Activated CD8-positive, alpha-beta memory T cell treated with anti-CD3 and anti-CD28 coated beads, Interleukin-2, amount 50 U/mL, for 24 hours (primary cell): ENCODE data around the gene CYLD.
A peak's percentile ranks its signal among the peaks of the same experiment; 100 is the strongest.

ENCODE experiments used
- DNase-seq: peaks from one replicate; pipeline ENCODE4 v3.0.0-alpha.2; 2020; ENCODE audit errors: extremely low read depth

CYLD gene

GRCh38 chr16:50778284-50779163, 36.6 kb downstream of the CYLD start:
- no peak for DNase-seq

- no peak for DNase-seq
These were observed 39.2 kb downstream of the CYLD start for GRCh38 chr16:50781043-50781442.

GRCh38 chr16:50781518-50781917, 39.6 kb downstream of the CYLD start:
- DNase-seq, result no peak

- no peak for DNase-seq
These were observed 47.9 kb downstream of the CYLD start for GRCh38 chr16:50789757-50790156.

GRCh38 chr16:50791522-50791921, 49.6 kb downstream of the CYLD start:
- DNase-seq, result no peak

GRCh38 chr16:50796829-50797228, 54.9 kb downstream of the CYLD start:
- no peak for DNase-seq

GRCh38 chr16:50797456-50797855, 55.6 kb downstream of the CYLD start:
- no peak for DNase-seq

GRCh38 chr16:50800074-50800473, 58.2 kb downstream of the CYLD start:
- DNase-seq, result no peak

- no peak for DNase-seq
These were observed 59.1 kb downstream of the CYLD start for GRCh38 chr16:50801036-50801435.

- DNase-seq, result no peak
These were observed 60.1 kb downstream of the CYLD start for GRCh38 chr16:50802000-50802399.

GRCh38 chr16:50802961-50803360, 61.1 kb downstream of the CYLD start:
- no peak for DNase-seq

- no peak for DNase-seq
These were observed 62.5 kb downstream of the CYLD start for GRCh38 chr16:50804290-50804907.

- DNase-seq, result peak; percentile 67
These were observed 64.5 kb downstream of the CYLD start for GRCh38 chr16:50806099-50807062.

- no peak for DNase-seq
These were observed 67.1 kb downstream of the CYLD start for GRCh38 chr16:50808929-50809538.

- DNase-seq, result no peak
These were observed 67.7 kb downstream of the CYLD start for GRCh38 chr16:50809561-50809960.

GRCh38 chr16:50810241-50810965, 68.5 kb downstream of the CYLD start:
- no peak for DNase-seq

GRCh38 chr16:50812046-50812445, 70.2 kb downstream of the CYLD start:
- no peak for DNase-seq

- no peak for DNase-seq
These were observed 71.1 kb downstream of the CYLD start for GRCh38 chr16:50812876-50813466.

- no peak for DNase-seq
These were observed 72.2 kb downstream of the CYLD start for GRCh38 chr16:50814052-50814451.

GRCh38 chr16:50814541-50814940, 72.7 kb downstream of the CYLD start:
- DNase-seq, result no peak

- no peak for DNase-seq
These were observed 73.5 kb downstream of the CYLD start for GRCh38 chr16:50815382-50815781.
